DOHH2 (cell line): ENCODE data around the gene RNASET2.

Experiments
- H3F3A ChIP-seq: fragments of 200-600 bp; sonication (generic), shearing (Covaris generic); 2 replicates; pipeline ENCODE4 v1.6.0; 2016; ENCODE audit warnings: antibody characterized with exemption, mild to moderate bottlenecking; ENCODE audit not compliant: control insufficient read depth, insufficient read depth
- H3K27ac ChIP-seq: fragments of 200-600 bp; sonication (generic); 2 replicates; pipeline ENCODE4 v1.5.1; 2014; ENCODE audit warnings: low read depth, mild to moderate bottlenecking, low read length, moderate library complexity
- H3K27me3 ChIP-seq: fragments of 200-600 bp; sonication (generic); 2 replicates; pipeline ENCODE4 v1.6.1; 2014; ENCODE audit warnings: mild to moderate bottlenecking, low read length, mixed read lengths; ENCODE audit not compliant: control insufficient read depth
- H3K36me3 ChIP-seq: fragments of 200-600 bp; sonication (generic); 2 replicates; pipeline ENCODE4 v1.6.1; 2014; ENCODE audit warnings: mild to moderate bottlenecking, low read length, moderate library complexity, mixed read lengths; ENCODE audit not compliant: control insufficient read depth
- H3K4me1 ChIP-seq: fragments of 200-600 bp; sonication (generic); 2 replicates; pipeline ENCODE4 v1.6.1; 2014; ENCODE audit warnings: mild to moderate bottlenecking, low read length, mixed read lengths; ENCODE audit not compliant: control insufficient read depth
- H3K4me2 ChIP-seq: fragments of 200-600 bp; sonication (generic); 2 replicates; pipeline ENCODE4 v1.6.0; 2014; ENCODE audit warnings: mild to moderate bottlenecking, low read length, moderate library complexity
- H3K4me3 ChIP-seq: fragments of 200-600 bp; sonication (generic); 2 replicates; pipeline ENCODE4 v1.5.1; 2014; ENCODE audit warnings: mild to moderate bottlenecking, low read length, mixed read lengths
- H3K79me2 ChIP-seq: fragments of 200-600 bp; sonication (generic); 2 replicates; pipeline ENCODE4 v1.6.1; 2014; ENCODE audit warnings: mild to moderate bottlenecking, low read length, mixed read lengths; ENCODE audit not compliant: control insufficient read depth
- H3K9me2 ChIP-seq: fragments of 200-600 bp; sonication (generic); replicated peaks from 2 replicates; pipeline ENCODE4 v1.6.1; 2014; ENCODE audit warnings: mild to moderate bottlenecking, low read length, mixed read lengths; ENCODE audit not compliant: control insufficient read depth
- H3K9me3 ChIP-seq: fragments of 200-600 bp; sonication (generic); 2 replicates; pipeline ENCODE4 v1.6.1; 2014; ENCODE audit warnings: antibody characterized with exemption, low read length, mixed read lengths; ENCODE audit not compliant: control insufficient read depth, insufficient read depth
- H4K20me1 ChIP-seq: fragments of 200-600 bp; sonication (generic); 2 replicates; pipeline ENCODE4 v1.6.0; 2014; ENCODE audit warnings: low read depth, mild to moderate bottlenecking, antibody characterized with exemption, low read length, moderate library complexity; ENCODE audit not compliant: control insufficient read depth, insufficient read depth
- EZH2phosphoT487 ChIP-seq: fragments of 200-600 bp; sonication (generic); IDR thresholded peaks from 2 replicates; pipeline ENCODE4 v1.6.1; 2017; ENCODE audit warnings: borderline replicate concordance, mild to moderate bottlenecking, antibody characterized with exemption, low read length, moderate library complexity, mixed read lengths
- TF ChIP-seq, protein P1 (sequence below): fragments of 200-600 bp; sonication (generic); IDR thresholded peaks from one replicate; pipeline ENCODE4 v1.5.1; 2014; ENCODE audit warnings: antibody characterized with exemption, mild to moderate bottlenecking, low read depth, low read length; ENCODE audit not compliant: poor library complexity, severe bottlenecking

The RNASET2 gene

GRCh38 chr6:166905505-166906134 is 50.7 kb downstream of the RNASET2 start:
- Histone ChIP-seq H3K9me3 (no peaks in the 10 kb centered on the region), H3K9me2 (no peaks in the 10 kb centered on the region), H3K27me3 (peaks cover 15% of the 10 kb centered on the region), H3K4me1 (peaks cover 30% of the 10 kb centered on the region), H3F3A (no peaks in the 10 kb centered on the region), H3K4me3 (no peak overlapping the region), H3K4me2 (no peak overlapping the region), H3K36me3 (no peaks in the 10 kb centered on the region), H4K20me1 (no peaks in the 10 kb centered on the region), H3K79me2 (no peaks in the 10 kb centered on the region), H3K27ac (no peak overlapping the region)
- no peak for TF ChIP-seq EZH2phosphoT487
- TF ChIP-seq, protein P1, sequence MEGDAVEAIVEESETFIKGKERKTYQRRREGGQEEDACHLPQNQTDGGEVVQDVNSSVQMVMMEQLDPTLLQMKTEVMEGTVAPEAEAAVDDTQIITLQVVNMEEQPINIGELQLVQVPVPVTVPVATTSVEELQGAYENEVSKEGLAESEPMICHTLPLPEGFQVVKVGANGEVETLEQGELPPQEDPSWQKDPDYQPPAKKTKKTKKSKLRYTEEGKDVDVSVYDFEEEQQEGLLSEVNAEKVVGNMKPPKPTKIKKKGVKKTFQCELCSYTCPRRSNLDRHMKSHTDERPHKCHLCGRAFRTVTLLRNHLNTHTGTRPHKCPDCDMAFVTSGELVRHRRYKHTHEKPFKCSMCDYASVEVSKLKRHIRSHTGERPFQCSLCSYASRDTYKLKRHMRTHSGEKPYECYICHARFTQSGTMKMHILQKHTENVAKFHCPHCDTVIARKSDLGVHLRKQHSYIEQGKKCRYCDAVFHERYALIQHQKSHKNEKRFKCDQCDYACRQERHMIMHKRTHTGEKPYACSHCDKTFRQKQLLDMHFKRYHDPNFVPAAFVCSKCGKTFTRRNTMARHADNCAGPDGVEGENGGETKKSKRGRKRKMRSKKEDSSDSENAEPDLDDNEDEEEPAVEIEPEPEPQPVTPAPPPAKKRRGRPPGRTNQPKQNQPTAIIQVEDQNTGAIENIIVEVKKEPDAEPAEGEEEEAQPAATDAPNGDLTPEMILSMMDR, result no peak

GRCh38 chr6:166905013-166905412 is 51.3 kb downstream of the RNASET2 start:
- TF ChIP-seq, protein P1, result no peak
- no peak for TF ChIP-seq EZH2phosphoT487
- H3F3A ChIP-seq, result no peaks in the 10 kb centered on the region
- H3K36me3 ChIP-seq, result no peaks in the 10 kb centered on the region
- H3K4me3 ChIP-seq, result no peak overlapping the region
- H3K79me2 ChIP-seq, result no peaks in the 10 kb centered on the region
- H3K9me3 ChIP-seq, result no peaks in the 10 kb centered on the region
- H3K27me3 ChIP-seq, result peaks cover 15% of the 10 kb centered on the region
- no peak overlapping the region for H3K27ac ChIP-seq
- no peaks in the 10 kb centered on the region for H3K9me2 ChIP-seq
- no peaks in the 10 kb centered on the region for H4K20me1 ChIP-seq
- no peak overlapping the region for H3K4me2 ChIP-seq
- peaks cover 30% of the 10 kb centered on the region for H3K4me1 ChIP-seq

DNA sequence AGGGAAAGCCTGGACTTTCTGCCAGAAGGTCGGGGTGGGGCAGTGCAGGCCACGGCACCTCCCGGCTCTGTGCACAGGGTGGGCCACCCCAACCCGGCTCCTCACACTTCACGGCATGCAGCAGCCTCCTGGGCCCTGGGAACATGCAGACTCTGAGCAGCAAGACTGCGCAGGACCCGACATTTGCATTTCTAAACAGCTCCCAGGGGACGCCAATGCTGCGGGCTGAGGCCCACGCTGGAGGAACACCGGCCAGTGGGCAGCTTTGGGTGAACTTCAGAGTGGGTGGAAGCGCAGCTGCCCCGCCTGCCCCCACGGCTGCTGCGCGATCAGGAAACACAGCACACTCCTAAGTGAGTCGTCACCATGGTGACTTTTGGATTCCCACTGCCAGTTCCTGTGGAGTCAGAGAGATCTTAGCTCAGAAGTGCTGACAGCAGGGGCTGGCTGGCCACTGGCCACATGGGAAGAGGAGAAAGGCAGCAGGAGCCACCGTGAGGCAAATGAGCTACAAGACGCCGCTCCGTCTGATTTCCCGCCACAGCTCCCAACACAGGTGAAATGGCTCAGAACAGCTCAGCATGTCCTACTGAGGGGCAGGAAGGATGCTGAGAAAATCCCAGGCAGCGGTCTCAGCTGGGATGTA is 52.1 kb downstream of the RNASET2 start:
- TF ChIP-seq EZH2phosphoT487, result no peak
- TF ChIP-seq, protein P1, result no peak
- no peaks in the 10 kb centered on the region for H3K9me3 ChIP-seq
- no peak overlapping the region for H3K4me3 ChIP-seq
- peaks cover 30% of the 10 kb centered on the region for H3K4me1 ChIP-seq
- H3K27ac ChIP-seq, result no peak overlapping the region
- H3K4me2 ChIP-seq, result peak overlapping the region; percentile 37
- no peaks in the 10 kb centered on the region for H3F3A ChIP-seq
- H4K20me1 ChIP-seq, result no peaks in the 10 kb centered on the region
- no peaks in the 10 kb centered on the region for H3K79me2 ChIP-seq
- H3K36me3 ChIP-seq, result no peaks in the 10 kb centered on the region
- H3K9me2 ChIP-seq, result no peaks in the 10 kb centered on the region
- H3K27me3 ChIP-seq, result peaks cover 15% of the 10 kb centered on the region
